K562 (cell line): ENCODE data around the gene ZCWPW1. TPM values are rescaled to one million over a fixed set of nuclear protein-coding genes. Genes with fewer than 3 reads are reported as not detected.
A peak's percentile ranks its signal among the peaks of the same experiment; 100 is the strongest.

Experiments used
- BCL6 ChIP-seq: fragments of 250-450 bp; sonication (Bioruptor Pico); IDR thresholded peaks from 2 replicates; pipeline ENCODE4 v1.4.0; 2020
- BRCA1 ChIP-seq, 2 experiments: fragments of 450-650 bp in 1 of 2; sonication (generic) in 1 of 2; formaldehyde crosslinking in 1 of 2; IDR thresholded peaks; 2 replicates each; pipeline versions ENCODE4 v1.5.0 to v1.6.1; 2017 to 2020; ENCODE audit warnings: mild to moderate bottlenecking in 1 of 2, missing genetic modification reagents in 1 of 2
- CBX8 ChIP-seq: fragments of 200-600 bp; sonication (generic); IDR thresholded peaks from 2 replicates; pipeline ENCODE4 v1.6.1; 2012; ENCODE audit warnings: borderline replicate concordance, mixed run types, low read depth, mild to moderate bottlenecking, moderate library complexity, mixed read lengths, low read length, control low read depth, inconsistent platforms; ENCODE audit not compliant: poor library complexity, severe bottlenecking; ENCODE audit errors: extremely low read depth
- ELK1 ChIP-seq: sonication (generic); formaldehyde crosslinking; IDR thresholded peaks from 2 replicates; pipeline ENCODE4 v1.8.1; 2022; ENCODE audit warnings: missing genetic modification reagents
- IRF1 ChIP-seq: sonication (generic); formaldehyde crosslinking; IDR thresholded peaks from 2 replicates; pipeline ENCODE4 v1.8.0; 2022; ENCODE audit warnings: missing genetic modification reagents, mild to moderate bottlenecking, borderline replicate concordance
- KDM4B ChIP-seq, 2 experiments: fragments of 450-650 bp in 1 of 2; sonication (generic) in 1 of 2; IDR thresholded peaks; 2 replicates each; pipeline ENCODE4 v1.6.1; 2016 to 2017; ENCODE audit warnings: borderline replicate concordance in 2 of 2, antibody characterized with exemption in 1 of 2, low read depth in 1 of 2, mild to moderate bottlenecking in 1 of 2
- MITF ChIP-seq: IDR thresholded peaks from 2 replicates; pipeline ENCODE4 v1.6.1; 2014; ENCODE audit warnings: antibody characterized with exemption
- NBN ChIP-seq: fragments of 450-650 bp; IDR thresholded peaks from 2 replicates; pipeline ENCODE4 v1.6.1; 2016; ENCODE audit warnings: low read depth, mild to moderate bottlenecking
- PHB2 ChIP-seq: fragments of 450-650 bp; IDR thresholded peaks from 2 replicates; pipeline ENCODE4 v1.6.1; 2017; ENCODE audit warnings: low read depth
- PML ChIP-seq: IDR thresholded peaks from 2 replicates; pipeline ENCODE4 v1.6.1; 2012; ENCODE audit warnings: low read length, inconsistent platforms
- RBFOX2 ChIP-seq: fragments of 200-400 bp; formaldehyde crosslinking; IDR thresholded peaks from 2 replicates; pipeline ENCODE4 v1.6.1; 2017; ENCODE audit warnings: low read depth, mild to moderate bottlenecking, low read length, moderate library complexity
- STAT6 ChIP-seq: sonication (generic); formaldehyde crosslinking; IDR thresholded peaks from 2 replicates; pipeline ENCODE4 v1.8.1; 2023; ENCODE audit warnings: mild to moderate bottlenecking, missing genetic modification reagents
- TARDBP ChIP-seq: fragments of 450-650 bp; IDR thresholded peaks from 2 replicates; pipeline ENCODE4 v1.6.1; 2016
- TRIM25 ChIP-seq: fragments of 450-650 bp; IDR thresholded peaks from 2 replicates; pipeline ENCODE4 v1.7.0; 2016; ENCODE audit warnings: borderline replicate concordance
- U2AF2 ChIP-seq: fragments of 200-400 bp; formaldehyde crosslinking; optimal IDR thresholded peaks from 2 replicates; pipeline ENCODE3; 2017; ENCODE audit warnings: low read depth, mild to moderate bottlenecking, low read length
- ZNF764 ChIP-seq: fragments of 250-450 bp; sonication (Bioruptor Pico); IDR thresholded peaks from 2 replicates; pipeline ENCODE4 v1.4.0; 2020; ENCODE audit warnings: low read depth, mild to moderate bottlenecking, moderate library complexity
- polyA plus RNA-seq, 8 experiments: library from polyadenylated mRNA; depleted of rRNA in 4 of 8; stranded (reverse) in 5 of 8; unstranded in 3 of 8; fragments of >200 nt; fragmentation: Nextera tagmentation in 2 of 8; fragmentation: Illumina TruSeq in 1 of 8; extraction: Ambion mirVana in 2 of 8; extraction: Trizol in 1 of 8; gene quantifications; 2 replicates each; pipeline versions ENCODE4 v1.2.1 to v1.2.3, GENCODE V29; 2011 to 2014; ENCODE audit warnings: inconsistent platforms in 1 of 8, missing spikeins in 1 of 8
- total RNA-seq, 7 experiments: library from RNA; depleted of rRNA in 6 of 7; stranded (reverse); fragments of >200 nt in 6 of 7; fragmentation: Illumina TruSeq in 2 of 7; extraction: Trizol in 2 of 7; gene quantifications; 2 replicates each; pipeline versions ENCODE4 v1.2.1 to v1.2.3, GENCODE V29; 2011 to 2021; ENCODE audit warnings: low replicate concordance in 1 of 7
- TF ChIP-seq, protein P1 (sequence below): fragments of 450-650 bp; IDR thresholded peaks from 2 replicates; pipeline ENCODE4 v1.6.1; 2017; ENCODE audit warnings: antibody characterized with exemption

The ZCWPW1 gene
- total and polyA plus RNA-seq, 9 of the 15 experiments (the other 6 are each of a cell fraction or from before 2014, with no cell fraction given) = 0.18 to 1.7 (median 1.2) TPM

- TF ChIP-seq TRIM25 (0 out of 2 replicates have a peak, but pooled peaks have one; percentile 29), NBN (no peak), MITF (no peak), BRCA1 (IDR thresholded peaks at IDR 0.05) (no peak), BRCA1 (CRISPR knock-in tag; IDR thresholded peaks at IDR 0.05) (no peak), CBX8 (no peak), U2AF2 (no peak), BCL6 (CRISPR knock-in tag) (no peak), KDM4B (IDR thresholded peaks at IDR 0.05; ENCODE audit: borderline replicate concordance in 2 of 2, low read depth in 1 of 2) (0 out of 4 replicates have a peak, but pooled peaks of 1 of the 2 experiments have one; percentile 34), ELK1 (CRISPR knock-in tag) (no peak), PHB2 (no peak), PML (no peak), ZNF764 (no peak), IRF1 (CRISPR knock-in tag) (no peak), TARDBP (no peak), RBFOX2 (peak; percentile 53; the same call in 1 of the 2 replicates), STAT6 (no peak)
- TF ChIP-seq, protein P1, sequence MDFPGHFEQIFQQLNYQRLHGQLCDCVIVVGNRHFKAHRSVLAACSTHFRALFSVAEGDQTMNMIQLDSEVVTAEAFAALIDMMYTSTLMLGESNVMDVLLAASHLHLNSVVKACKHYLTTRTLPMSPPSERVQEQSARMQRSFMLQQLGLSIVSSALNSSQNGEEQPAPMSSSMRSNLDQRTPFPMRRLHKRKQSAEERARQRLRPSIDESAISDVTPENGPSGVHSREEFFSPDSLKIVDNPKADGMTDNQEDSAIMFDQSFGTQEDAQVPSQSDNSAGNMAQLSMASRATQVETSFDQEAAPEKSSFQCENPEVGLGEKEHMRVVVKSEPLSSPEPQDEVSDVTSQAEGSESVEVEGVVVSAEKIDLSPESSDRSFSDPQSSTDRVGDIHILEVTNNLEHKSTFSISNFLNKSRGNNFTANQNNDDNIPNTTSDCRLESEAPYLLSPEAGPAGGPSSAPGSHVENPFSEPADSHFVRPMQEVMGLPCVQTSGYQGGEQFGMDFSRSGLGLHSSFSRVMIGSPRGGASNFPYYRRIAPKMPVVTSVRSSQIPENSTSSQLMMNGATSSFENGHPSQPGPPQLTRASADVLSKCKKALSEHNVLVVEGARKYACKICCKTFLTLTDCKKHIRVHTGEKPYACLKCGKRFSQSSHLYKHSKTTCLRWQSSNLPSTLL = no peak
These were observed 37.3 kb upstream of the ZCWPW1 start (continued) for GRCh38 chr7:100465702-100466311.
